CD1c-positive myeloid dendritic cell (primary cell): ENCODE measurements around the gene ROBO3.

Source experiments
- DNase-seq: peaks from one replicate; pipeline ENCODE4 v3.0.0-alpha.2; 2016; ENCODE audit errors: extremely low spot score

ROBO3 gene

GRCh38 chr11:124842305-124842704, 22.9 kb upstream of the ROBO3 start:
- DNase-seq, result no peak

- no peak for DNase-seq
Measured at GRCh38 chr11:124843616-124843910, 21.7 kb upstream of the ROBO3 start.

GRCh38 chr11:124844664-124845079, 20.6 kb upstream of the ROBO3 start:
- DNase-seq, result no peak

GRCh38 chr11:124846070-124846673, 19.1 kb upstream of the ROBO3 start:
- no peak for DNase-seq

- DNase-seq, result no peak
Measured at GRCh38 chr11:124859171-124859570, 6.1 kb upstream of the ROBO3 start.

- no peak for DNase-seq
Measured at GRCh38 chr11:124861670-124862069, 3.6 kb upstream of the ROBO3 start.

GRCh38 chr11:124863137-124863825, 2.0 kb upstream of the ROBO3 start:
- peak; percentile 21 for DNase-seq

GRCh38 chr11:124863826-124864165, 1.4 kb upstream of the ROBO3 start:
- no peak for DNase-seq

GRCh38 chr11:124864176-124864891, 898 bp upstream of the ROBO3 start:
- no peak for DNase-seq

GRCh38 chr11:124864892-124865180, 396 bp upstream of the ROBO3 start:
- no peak for DNase-seq

- DNase-seq, result peak; percentile 57
Measured at GRCh38 chr11:124865902-124866851, 945 bp downstream of the ROBO3 start.

- peak; percentile 23 for DNase-seq
Measured at GRCh38 chr11:124867700-124868099, 2.5 kb downstream of the ROBO3 start.

- DNase-seq, result no peak
Measured at GRCh38 chr11:124868331-124869274, 3.4 kb downstream of the ROBO3 start.

GRCh38 chr11:124869331-124869730, 4.1 kb downstream of the ROBO3 start:
- no peak for DNase-seq

- DNase-seq, result no peak
Measured at GRCh38 chr11:124869856-124870387, 4.7 kb downstream of the ROBO3 start.

- DNase-seq, result no peak
Measured at GRCh38 chr11:124870430-124870829, 5.2 kb downstream of the ROBO3 start.

GRCh38 chr11:124872280-124872679, 7.0 kb downstream of the ROBO3 start:
- no peak for DNase-seq

- DNase-seq, result no peak
Measured at GRCh38 chr11:124872741-124873140, 7.5 kb downstream of the ROBO3 start.

GRCh38 chr11:124873951-124874350, 8.7 kb downstream of the ROBO3 start:
- DNase-seq, result no peak

GRCh38 chr11:124874571-124875255, 9.5 kb downstream of the ROBO3 start:
- DNase-seq, result no peak
